Stomach smooth muscle (tissue), 2 donors: ENCODE measurements around the gene NDUFB8.
A peak's percentile ranks its signal among the peaks of the same experiment; 100 is the strongest.

ENCODE experiments used
- H3K27ac ChIP-seq: one replicate; pipeline ENCODE4 v1.7.0; 2013; ENCODE audit warnings: mild to moderate bottlenecking, low read length, inconsistent platforms
- H3K27me3 ChIP-seq, 2 donors: one replicate each; pipeline ENCODE4 v1.7.0; 2013; ENCODE audit warnings: low read length in 2 of 2; ENCODE audit not compliant: insufficient read depth in 2 of 2, control insufficient read depth in 1 of 2
- H3K36me3 ChIP-seq, 2 donors: one replicate each; pipeline ENCODE4 v1.7.0; 2013; ENCODE audit warnings: low read length in 2 of 2; ENCODE audit not compliant: control insufficient read depth in 2 of 2, insufficient read depth in 2 of 2
- H3K4me1 ChIP-seq: one replicate; pipeline ENCODE4 v1.7.0; 2013; ENCODE audit warnings: low read length; ENCODE audit not compliant: control insufficient read depth, insufficient read depth
- H3K4me3 ChIP-seq, 2 donors: one replicate each; pipeline ENCODE4 v1.7.0; 2013; ENCODE audit warnings: low read length in 2 of 2
- H3K9ac ChIP-seq, 2 donors: one replicate each; pipeline ENCODE4 v1.7.0; 2013; ENCODE audit warnings: low read length in 2 of 2, mild to moderate bottlenecking in 1 of 2
- H3K9me3 ChIP-seq, 2 donors: one replicate each; pipeline ENCODE4 v1.7.0; 2013; ENCODE audit warnings: low read length in 2 of 2; ENCODE audit not compliant: control insufficient read depth in 2 of 2
- donor health status: healthy.
- donor health status: Pancreatic carcinoma.

The NDUFB8 gene

DNA sequence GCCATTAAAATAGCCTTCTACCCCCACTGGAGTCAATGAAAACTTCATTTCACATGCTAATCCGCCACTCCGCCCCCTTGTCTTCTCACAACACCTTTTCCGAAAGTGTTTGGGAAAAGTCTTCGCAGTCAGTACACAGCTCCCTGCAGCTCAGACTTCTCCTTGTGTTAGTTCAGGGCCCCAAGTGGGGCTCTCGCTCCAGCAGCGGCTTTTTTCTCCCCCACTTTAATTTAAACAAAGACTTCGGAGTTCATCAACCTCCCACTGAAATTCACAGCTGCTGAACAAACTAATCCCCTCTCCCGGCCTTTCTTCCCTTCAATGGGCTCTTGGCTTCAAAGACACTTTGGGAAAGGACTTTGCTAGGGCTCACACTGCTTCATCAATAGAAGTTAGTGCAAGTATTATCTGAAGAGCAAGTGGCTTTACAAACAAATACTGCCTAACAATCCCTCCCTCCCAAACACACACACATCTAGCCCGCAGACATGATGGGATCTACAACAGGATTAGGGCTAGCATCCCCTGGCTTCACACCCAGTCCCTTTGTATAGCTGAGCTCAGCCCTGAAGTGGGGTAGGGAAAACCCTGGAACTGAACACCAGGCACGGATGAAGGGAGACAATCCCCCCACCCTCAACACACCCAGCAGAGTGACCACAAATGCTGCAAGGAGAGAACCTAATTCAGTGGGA, 43.7 kb downstream of the NDUFB8 start:
- Histone ChIP-seq H3K36me3 (peaks cover 23 to 42% of the 10 kb centered on the region in 2 donors), H3K4me3 (no peak overlapping the region), H3K27ac (no peak overlapping the region), H3K4me1 (peaks cover 16% of the 10 kb centered on the region), H3K27me3 (peaks cover 0 to 3% of the 10 kb centered on the region in 2 donors), H3K9ac (no peak overlapping the region), H3K9me3 (no peaks in the 10 kb centered on the region)

GRCh38 chr10:100485366-100485765, 44.3 kb downstream of the NDUFB8 start:
- Histone ChIP-seq H3K9me3 (no peaks in the 10 kb centered on the region), H3K4me3 (no peak overlapping the region), H3K4me1 (peaks cover 16% of the 10 kb centered on the region), H3K36me3 (peaks cover 19 to 39% of the 10 kb centered on the region in 2 donors), H3K27ac (no peak overlapping the region), H3K9ac (no peak overlapping the region), H3K27me3 (peaks cover 0 to 6% of the 10 kb centered on the region in 2 donors)

DNA sequence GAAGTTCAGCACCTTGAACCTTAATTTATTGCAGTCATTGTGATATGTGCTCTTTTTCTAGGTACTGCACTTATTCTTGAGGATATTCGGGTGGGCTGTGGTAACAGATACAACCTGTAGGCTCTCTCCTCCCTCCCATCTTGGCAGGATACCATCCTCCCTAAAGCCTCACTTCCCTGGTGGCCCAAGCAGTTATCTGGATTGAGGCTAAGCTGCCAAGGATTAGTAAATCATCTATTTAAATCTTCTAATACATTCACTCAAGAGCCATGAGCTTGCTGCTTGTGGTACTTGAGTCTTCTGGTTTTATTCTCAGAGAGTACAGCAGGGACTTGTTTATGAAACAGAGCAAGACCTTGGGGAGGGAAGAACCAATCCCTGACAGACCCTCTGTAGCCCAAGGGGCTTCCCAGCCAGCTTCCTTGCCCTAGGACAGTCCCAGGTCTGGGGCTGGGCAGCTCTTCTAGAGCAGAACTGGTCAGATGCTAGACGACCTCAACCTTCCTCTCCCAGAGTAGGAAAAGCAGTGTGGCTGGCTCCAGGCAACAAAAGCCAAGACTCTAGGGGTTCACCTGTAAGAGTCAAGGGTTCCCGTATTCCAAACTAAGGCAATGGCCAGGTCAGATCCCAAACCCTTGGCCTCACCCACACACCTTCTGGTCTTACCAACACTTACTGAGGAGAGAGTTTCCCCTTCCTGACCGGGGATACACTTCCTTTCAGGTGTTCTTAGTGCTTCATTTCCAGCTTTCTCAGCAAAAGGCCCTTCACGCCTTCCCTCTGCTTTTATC, 45.6 kb downstream of the NDUFB8 start:
- Histone ChIP-seq H3K4me3 (no peak overlapping the region), H3K9ac (no peak overlapping the region), H3K4me1 (peaks cover 16% of the 10 kb centered on the region), H3K27ac (no peak overlapping the region), H3K27me3 (peaks cover 6 to 11% of the 10 kb centered on the region in 2 donors), H3K9me3 (no peaks in the 10 kb centered on the region), H3K36me3 (peaks cover 10 to 29% of the 10 kb centered on the region in 2 donors)

GRCh38 chr10:100482834-100483185, 46.9 kb downstream of the NDUFB8 start:
- peaks cover 6 to 11% of the 10 kb centered on the region in 2 donors for H3K27me3 ChIP-seq
- H3K4me3 ChIP-seq = peak overlapping the region; percentile 76 to 79

DNA sequence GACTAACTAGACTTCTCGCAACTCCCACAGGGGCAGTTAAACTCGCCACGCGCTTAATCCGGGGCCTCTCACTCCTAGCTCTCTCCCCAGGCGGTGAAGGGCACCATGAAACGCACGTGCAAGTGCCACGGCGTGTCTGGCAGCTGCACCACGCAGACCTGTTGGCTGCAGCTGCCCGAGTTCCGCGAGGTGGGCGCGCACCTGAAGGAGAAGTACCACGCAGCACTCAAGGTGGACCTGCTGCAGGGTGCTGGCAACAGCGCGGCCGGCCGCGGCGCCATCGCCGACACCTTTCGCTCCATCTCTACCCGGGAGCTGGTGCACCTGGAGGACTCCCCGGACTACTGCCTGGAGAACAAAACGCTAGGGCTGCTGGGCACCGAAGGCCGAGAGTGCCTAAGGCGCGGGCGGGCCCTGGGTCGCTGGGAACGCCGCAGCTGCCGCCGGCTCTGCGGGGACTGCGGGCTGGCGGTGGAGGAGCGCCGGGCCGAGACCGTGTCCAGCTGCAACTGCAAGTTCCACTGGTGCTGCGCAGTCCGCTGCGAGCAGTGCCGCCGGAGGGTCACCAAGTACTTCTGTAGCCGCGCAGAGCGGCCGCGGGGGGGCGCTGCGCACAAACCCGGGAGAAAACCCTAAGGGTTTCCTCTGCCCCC, 47.4 kb downstream of the NDUFB8 start:
- Histone ChIP-seq H3K9me3 (no peaks in the 10 kb centered on the region), H3K27me3 (peaks cover 6 to 11% of the 10 kb centered on the region in 2 donors), H3K4me3 (peak overlapping the region; percentile 76 to 79), H3K27ac (no peak overlapping the region), H3K9ac (peak overlapping the region; percentile 29 to 42), H3K36me3 (peaks cover 2 to 16% of the 10 kb centered on the region in 2 donors), H3K4me1 (peaks cover 16% of the 10 kb centered on the region)

More at GRCh38 chr10:100482834-100483185, 46.9 kb downstream of the NDUFB8 start:
- Histone ChIP-seq H3K27ac (no peak overlapping the region), H3K9ac (peak overlapping the region in 1 of 2 donors; percentile 42), H3K36me3 (peaks cover 2 to 21% of the 10 kb centered on the region in 2 donors), H3K9me3 (no peaks in the 10 kb centered on the region), H3K4me1 (peaks cover 16% of the 10 kb centered on the region)

- Histone ChIP-seq H3K27ac (no peak overlapping the region), H3K4me1 (peaks cover 16% of the 10 kb centered on the region), H3K27me3 (peaks cover 6 to 11% of the 10 kb centered on the region in 2 donors), H3K9ac (peak overlapping the region in 1 of 2 donors; percentile 29), H3K4me3 (peak overlapping the region; percentile 76 to 79), H3K9me3 (no peaks in the 10 kb centered on the region), H3K36me3 (peaks cover 2 to 9% of the 10 kb centered on the region in 2 donors)
Observed at GRCh38 chr10:100481462-100482081, 48.1 kb downstream of the NDUFB8 start.

GRCh38 chr10:100480002-100480401, 49.7 kb downstream of the NDUFB8 start:
- H3K4me1 ChIP-seq = peaks cover 16% of the 10 kb centered on the region
- H3K27ac ChIP-seq = no peak overlapping the region
- H3K36me3 ChIP-seq = peaks cover 0 to 1% of the 10 kb centered on the region in 2 donors
- H3K9ac ChIP-seq = no peak overlapping the region
- peaks cover 6 to 11% of the 10 kb centered on the region in 2 donors for H3K27me3 ChIP-seq
- no peaks in the 10 kb centered on the region for H3K9me3 ChIP-seq
- no peak overlapping the region for H3K4me3 ChIP-seq

- no peaks in the 10 kb centered on the region for H3K36me3 ChIP-seq
- H3K4me1 ChIP-seq = peaks cover 16% of the 10 kb centered on the region
- H3K4me3 ChIP-seq = no peak overlapping the region
- H3K9me3 ChIP-seq = no peaks in the 10 kb centered on the region
- peaks cover 6 to 11% of the 10 kb centered on the region in 2 donors for H3K27me3 ChIP-seq
- no peak overlapping the region for H3K9ac ChIP-seq
- no peak overlapping the region for H3K27ac ChIP-seq
Observed at GRCh38 chr10:100479037-100479436, 50.6 kb downstream of the NDUFB8 start.

GRCh38 chr10:100477970-100478369, 51.7 kb downstream of the NDUFB8 start:
- peaks cover 6 to 11% of the 10 kb centered on the region in 2 donors for H3K27me3 ChIP-seq
- H3K4me3 ChIP-seq = no peak overlapping the region
- H3K9me3 ChIP-seq = no peaks in the 10 kb centered on the region
- no peaks in the 10 kb centered on the region for H3K36me3 ChIP-seq
- H3K27ac ChIP-seq = no peak overlapping the region
- no peak overlapping the region for H3K9ac ChIP-seq
- peaks cover 14% of the 10 kb centered on the region for H3K4me1 ChIP-seq
